ENCODE results near the gene BHLHE40.

- TF ChIP-seq EGR1 (IDR thresholded peaks at IDR 0.05) (no peak), YY1 (IDR thresholded peaks at IDR 0.05; ENCODE audit: low read depth) (no peak), TEAD4 (IDR thresholded peaks at IDR 0.05) (no peak), MAX (IDR thresholded peaks at IDR 0.05) (no peak), EP300 (IDR thresholded peaks at IDR 0.05; ENCODE audit: borderline replicate concordance) (no peak), RAD21 (IDR thresholded peaks at IDR 0.05; ENCODE audit: low read depth) (no peak), TAF1 (IDR thresholded peaks at IDR 0.05; ENCODE audit: low read depth) (no peak)
Observed at GRCh38 chr3:5022187-5022965, 43.1 kb downstream of the BHLHE40 start.

Measured in Ishikawa (cell line).